CD4-positive, alpha-beta T cell treated with Interleukin-10 for 1 hour (primary cell): Measurements from ENCODE around the gene BRD1.
"Not testable (repeated sequence)": the region's sequence is repeated elsewhere in the genome, so short reads cannot be mapped to it uniquely, and the experiment has no call there.

ENCODE experiments used
- DNase-seq: peaks from one replicate; pipeline ENCODE4 v3.0.0-alpha.2; 2020

The BRD1 gene

DNA sequence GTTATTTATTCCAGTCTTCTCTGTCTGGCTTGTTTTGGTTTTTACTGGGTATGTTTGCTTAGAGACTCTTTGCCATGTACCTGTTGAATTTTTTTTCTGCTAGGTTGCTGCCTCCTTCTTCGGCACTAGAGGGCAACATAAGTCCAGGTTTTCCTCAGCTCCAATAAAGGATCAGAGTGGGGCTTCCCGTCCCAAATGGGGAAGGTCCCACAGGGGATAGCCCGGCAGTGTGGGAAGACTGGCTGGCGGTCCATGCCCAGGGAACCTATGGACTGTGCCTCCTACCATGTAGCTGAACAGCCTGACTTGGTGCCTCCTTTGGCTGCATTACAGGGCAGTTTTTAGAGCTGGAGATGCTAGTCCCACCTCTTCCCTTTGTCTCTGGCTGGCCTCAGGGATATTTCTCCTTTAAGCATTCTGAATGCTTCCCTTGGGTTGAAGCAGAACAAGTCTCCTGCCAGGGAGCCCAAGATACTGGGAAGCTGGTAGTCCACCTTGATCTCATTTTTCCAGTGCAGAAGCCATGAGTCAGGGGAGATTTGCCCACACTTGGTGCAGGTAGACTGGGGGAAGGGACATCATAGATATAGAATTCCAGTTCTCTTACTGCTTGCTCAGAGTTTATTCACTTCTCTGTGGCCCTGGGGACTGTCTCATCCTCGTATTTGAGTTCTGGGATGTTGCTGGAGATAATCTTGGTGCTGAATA lies 60.2 kb downstream of the BRD1 start:
- peak; percentile 66 for DNase-seq

DNA sequence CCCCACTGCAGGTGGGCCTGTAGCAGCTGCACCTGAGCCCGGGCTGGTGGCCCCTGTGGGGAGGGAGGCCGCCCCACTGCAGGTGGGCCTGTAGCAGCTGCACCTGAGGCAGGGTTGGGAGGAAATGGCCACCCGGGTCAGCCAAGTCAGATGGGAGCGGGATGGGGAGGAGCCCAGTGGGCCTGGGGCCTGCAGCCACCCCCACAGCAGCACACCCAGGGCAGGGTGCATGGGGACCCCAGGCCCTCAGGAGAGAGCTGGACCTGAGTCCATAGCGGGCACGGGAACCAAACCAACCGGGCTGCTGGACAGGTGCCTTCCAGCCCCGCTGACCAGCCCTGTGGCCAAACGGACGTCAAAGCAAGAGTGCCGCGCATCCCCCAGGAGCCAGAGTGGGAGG lies 61.7 kb downstream of the BRD1 start:
- DNase-seq: no peak

DNA sequence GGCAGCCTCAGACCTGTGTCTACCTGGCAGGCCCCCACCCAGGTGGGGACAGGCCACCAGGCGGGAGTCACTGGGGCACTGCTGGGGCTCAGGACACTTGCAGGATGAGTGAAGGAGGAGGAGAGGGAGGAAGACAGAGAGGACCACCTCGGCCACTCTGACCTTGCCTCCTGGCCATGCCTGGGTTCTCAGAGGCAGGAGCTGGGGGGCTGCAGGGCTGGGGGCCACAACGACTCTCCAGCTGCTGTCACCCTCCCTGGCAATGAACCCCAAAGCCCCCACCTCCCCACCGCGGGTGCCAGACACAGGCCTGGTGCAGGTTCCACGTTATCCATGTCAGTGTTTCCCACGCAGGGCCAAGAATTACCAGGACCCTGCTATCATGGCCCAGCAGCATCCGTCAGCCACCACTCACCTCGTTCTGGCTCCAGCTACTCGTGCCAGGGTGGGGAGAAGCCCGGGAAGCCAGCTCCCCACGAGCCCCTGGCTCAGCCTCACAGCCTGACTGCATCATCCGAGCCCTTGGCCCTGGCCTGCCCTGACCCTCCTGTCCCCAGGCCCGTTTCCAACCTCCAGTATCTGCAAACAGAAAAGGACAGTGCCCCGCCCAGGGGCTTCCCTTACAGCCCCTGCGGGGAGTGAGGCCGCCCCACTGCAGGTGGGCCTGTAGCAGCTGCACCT lies 62.4 kb downstream of the BRD1 start:
- DNase-seq: no peak

DNA sequence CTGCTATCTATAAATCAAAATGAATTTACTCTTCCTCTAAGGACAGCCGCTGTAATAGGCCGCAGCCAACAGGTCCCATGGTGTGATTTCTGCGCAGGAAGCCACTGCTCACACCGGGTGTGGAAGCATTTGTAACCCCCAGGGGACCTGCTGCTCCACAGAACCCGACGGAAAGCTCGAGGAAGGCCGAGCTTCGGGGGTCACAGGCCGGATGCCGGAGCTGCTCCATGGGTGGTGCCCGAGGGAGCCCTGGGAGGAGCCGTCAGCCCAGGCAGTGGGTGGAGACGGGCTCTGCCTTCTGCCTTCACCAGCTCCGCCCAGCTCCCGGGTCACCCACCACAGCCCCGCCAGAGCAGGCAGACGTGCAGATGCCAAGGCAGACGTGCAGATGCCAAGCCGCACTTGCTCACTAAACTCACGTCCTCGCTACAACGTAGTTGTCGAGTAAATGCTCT lies 63.5 kb downstream of the BRD1 start:
- DNase-seq: no peak

DNA sequence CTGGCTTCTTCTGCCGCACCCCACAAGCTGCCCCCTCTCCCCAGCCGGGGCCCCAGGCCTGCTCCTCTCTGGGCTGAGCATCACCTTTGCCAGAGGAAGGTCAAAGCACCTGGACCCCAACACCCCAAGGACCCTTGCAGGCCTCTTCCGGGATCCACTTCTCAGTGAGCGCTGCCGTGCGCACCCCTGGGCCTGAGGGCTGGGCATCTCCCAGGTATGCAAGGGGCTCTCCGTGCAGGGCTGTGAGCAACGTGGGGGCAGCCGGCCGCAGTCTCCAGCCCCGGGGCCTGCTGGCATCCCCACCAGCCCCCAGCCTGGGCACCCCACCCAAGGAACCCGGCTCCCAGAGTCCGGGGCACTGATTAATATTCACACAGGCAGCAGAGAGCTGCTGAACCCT lies 64.0 kb downstream of the BRD1 start:
- no peak for DNase-seq

DNA sequence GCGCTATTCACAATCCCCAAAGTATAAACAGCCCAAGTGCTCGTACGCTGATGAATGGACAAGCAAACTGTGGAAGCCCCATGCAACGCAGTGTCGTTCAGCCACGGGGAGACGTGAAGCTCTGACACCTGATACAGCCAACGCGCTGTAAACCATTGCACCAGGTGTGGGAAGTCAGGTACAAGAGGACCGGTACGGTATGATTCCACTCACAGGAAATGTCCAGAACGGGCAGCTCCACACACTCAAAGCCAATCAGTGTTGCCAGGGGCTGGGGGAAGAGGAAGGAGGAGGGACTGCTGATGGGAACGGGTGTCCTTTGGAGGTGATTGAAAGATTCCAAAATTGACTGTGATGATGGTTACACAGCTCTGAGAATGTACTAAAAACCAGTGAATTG lies 64.5 kb downstream of the BRD1 start:
- DNase-seq: no peak

DNA sequence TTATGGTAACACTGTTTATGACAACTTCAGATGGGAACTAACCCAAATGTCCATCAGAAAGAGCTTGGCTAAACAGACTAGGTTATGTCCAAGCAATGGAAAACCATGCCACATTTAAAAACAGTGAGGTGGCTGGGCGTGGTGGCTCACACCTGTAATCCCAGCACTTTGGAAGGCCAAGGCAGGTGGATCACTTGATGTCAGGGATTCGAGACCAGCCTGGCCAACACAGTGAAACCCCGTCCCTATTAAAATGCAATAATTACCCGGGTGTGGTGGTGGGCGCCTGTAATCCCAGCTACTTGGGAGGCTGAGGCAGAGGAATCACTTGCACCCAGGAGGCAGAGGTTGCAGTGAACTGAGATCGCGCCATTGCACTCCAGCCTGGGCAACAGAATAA lies 65.1 kb downstream of the BRD1 start:
- not testable (repeated sequence) for DNase-seq

DNA sequence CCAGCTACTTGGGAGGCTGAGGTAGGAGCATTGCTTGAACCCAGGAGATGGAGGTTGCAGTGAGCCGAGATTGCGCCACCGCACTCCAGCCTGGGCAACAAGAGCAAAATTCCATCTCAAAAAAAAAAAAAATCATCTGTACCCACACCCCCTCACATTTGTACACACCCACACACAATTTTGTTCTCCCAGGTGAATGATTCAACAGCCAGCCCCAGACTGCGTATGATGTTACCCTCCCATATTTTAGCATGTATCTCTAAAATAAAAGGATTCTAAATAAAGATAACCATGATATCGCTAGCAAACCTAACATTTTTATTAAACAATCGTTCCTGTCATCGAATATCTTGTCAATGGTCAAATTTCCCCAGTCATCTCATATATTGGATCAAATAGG lies 65.8 kb downstream of the BRD1 start:
- no peak for DNase-seq

DNA sequence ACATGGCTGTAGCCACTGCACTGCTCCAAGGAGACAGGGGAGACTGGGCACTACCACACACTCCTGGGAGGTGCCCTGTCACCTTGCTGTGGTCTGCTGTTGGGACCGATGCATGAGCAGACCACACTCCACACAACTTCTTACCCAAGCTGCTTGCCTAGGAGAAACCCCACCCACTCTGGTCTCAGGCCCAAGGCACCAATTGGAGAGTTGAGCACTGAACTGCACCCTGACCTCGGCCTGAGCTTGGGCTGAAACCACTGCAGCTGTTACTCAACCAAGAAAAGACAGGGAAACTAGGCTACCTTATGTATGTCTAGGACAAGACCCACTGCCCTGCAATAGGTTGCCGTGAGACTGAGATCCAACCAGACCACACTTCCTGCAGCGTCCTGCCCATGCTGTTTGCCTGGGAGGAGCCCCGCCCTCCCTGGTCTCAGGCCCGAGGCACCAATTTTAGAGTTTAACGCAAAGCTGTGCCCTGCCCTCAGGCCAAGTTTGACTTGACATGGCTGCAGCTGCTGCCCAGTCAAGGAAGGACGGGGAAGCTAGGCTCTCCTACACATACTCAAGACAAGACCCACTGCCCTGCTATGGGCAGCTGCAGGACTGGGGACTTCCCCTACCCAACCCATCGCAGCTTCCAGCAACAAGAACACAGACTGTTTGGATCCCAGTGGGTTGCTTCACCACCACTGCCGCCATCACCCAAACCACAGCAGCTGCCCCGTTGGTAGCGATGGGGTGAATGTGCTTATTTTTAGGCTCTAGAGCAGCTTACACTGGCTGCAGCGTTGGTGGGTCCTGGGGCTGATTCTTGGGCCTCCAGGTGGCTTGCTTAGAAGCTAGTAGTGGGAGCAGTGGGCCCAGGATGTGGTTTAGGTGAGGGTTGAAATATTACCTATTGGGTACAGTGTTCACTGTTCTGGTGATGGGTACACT lies 66.8 kb downstream of the BRD1 start:
- DNase-seq: no peak

DNA sequence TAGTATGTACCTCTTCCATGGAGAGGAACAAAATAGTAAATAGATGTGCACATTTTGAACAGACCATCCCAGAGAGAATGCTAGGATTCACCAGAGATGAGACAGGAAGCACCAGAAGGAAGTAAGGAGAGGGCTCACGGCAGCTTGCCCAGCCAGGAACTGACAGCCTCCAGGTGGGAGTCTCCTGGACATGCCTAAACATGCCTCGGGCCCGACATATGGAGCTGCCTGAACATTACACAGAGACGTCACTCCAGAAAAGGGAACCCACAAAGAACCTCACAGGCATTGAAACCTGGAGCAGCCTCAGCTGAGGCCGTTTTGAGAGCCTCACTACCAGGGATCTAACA lies 67.4 kb downstream of the BRD1 start:
- DNase-seq: no peak

DNA sequence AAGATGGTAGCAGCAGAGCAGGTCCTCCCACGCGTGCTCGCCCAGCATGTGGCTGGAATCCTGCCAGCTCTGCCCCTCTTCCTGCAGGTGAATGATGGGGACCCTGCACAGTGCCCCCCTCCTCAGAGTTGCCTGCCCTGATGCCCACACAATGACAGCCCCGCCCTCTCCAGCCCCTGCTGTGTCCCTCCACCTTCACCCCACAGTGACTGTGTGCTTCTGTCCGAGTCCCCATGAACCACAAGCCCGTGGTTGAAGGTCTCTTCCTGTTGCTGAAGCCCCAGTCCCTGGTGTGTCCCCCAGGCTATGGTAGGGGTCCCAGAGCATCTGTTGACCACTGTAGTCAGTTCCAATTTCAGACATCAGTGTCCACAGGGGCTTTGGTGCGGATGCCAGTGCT lies 71.0 kb downstream of the BRD1 start:
- no peak for DNase-seq

DNA sequence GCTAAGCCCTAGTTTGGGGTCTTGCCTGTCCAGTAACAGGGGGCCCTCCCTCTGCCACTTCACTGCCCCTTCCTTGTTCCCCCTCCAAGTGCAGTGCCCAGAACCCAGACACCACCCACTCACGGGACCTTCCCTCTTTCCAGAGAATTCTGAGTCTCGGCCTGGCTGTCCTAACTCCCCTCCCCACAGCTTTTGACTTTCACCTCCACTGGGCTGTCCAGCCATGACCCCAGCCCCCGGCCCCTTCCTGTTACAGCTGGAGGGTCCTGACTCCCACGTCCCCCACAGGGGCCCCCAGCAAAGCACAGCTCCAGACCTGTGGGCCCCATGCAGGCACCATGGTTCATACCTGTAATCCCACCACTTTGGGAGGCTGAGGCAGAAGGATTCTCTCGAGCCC lies 71.5 kb downstream of the BRD1 start:
- no peak for DNase-seq

DNA sequence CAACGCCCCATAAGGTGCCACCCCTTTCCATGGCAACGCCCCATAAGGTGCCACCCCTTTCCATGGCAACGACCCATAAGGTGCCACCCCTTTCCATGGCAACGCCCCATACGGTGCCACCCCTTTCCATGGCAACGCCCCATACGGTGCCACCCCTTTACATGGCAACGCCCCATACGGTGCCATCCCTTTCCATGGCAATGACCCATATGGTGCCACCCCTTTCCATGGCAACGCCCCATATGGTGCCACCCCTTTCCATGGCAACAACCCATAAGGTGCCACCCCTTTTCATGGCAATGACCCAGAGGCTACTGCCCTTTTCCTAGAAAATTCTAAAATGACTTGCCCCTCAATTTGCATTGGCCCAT lies 72.1 kb downstream of the BRD1 start:
- DNase-seq: no peak

DNA sequence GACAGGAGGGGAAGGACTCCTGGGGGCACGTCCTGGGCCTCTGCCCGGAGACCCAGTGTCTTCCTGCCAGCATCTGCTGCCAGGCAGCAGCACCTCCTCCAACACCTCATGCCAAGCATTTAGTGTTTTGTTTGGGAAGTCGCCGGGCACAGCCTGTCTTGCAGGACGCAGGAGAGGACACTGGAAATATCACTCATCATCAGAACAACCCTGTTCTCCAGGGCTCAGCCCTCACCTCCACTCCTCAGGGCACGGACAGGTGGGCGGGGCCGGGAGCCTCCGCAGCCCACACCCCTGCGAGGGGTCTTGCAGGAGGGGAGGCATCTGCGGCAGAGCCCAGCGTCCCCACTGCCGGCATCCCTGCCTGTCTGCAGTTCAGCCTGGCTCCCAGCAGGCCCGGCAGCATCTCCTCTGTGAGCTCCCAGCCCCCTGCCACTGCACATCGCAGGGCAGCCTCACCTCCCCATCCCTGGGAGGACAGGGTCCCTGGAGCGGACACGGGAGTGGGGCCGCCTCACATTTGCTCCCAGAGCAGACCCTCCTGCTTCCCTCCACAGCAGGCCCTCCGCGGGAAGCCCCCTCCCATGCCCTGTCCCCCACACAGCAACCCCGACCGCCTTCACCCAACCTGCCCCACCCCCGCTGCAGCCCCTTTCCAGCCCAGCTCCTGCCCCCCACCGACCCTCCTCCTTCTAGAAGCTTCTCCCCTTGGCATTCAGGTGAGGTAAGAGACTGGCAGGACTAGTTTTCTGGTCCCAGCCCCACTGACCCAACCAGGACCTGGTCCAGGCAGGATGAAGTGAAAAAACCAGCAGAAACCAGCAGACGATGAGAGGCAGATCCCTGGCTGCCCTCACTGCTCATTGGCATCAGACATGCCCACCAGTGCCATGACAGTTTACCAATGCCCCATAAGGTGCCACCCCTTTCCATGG lies 72.7 kb downstream of the BRD1 start:
- DNase-seq: no peak

DNA sequence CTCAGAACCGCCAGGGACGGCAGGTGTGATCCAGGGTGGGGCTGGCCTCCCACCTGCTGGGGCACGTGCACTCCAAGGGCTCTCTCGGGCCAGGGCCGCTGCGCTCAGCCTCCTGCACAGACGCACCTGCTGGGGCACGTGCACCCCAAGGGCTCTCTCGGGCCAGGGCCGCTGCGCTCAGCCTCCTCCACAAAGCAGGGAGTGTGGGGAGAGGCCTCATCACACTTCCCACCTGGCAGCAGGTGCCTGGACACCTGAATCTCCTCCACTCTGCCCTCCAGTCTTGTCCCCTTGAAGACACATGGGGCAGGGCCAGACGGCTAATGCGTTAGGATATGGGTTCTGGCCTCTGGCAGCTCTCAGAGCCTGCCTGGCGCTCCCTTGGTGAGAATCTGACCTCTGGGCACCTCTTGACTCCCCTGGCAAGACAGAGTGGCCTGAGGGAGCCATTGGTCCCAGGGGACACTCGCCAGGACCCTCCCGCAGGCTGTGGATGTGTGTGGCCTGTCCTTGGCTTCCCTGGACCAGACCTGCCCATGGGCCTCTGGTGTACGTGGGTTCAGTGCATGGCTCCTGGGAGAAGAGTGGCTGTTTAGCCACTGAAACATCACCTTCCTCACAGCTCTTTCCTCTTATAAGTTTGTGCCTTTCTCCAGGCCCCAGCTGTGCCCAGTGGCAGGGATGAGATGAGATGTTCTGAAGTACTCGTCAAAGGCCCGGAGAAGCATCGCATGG lies 73.5 kb downstream of the BRD1 start:
- no peak for DNase-seq

DNA sequence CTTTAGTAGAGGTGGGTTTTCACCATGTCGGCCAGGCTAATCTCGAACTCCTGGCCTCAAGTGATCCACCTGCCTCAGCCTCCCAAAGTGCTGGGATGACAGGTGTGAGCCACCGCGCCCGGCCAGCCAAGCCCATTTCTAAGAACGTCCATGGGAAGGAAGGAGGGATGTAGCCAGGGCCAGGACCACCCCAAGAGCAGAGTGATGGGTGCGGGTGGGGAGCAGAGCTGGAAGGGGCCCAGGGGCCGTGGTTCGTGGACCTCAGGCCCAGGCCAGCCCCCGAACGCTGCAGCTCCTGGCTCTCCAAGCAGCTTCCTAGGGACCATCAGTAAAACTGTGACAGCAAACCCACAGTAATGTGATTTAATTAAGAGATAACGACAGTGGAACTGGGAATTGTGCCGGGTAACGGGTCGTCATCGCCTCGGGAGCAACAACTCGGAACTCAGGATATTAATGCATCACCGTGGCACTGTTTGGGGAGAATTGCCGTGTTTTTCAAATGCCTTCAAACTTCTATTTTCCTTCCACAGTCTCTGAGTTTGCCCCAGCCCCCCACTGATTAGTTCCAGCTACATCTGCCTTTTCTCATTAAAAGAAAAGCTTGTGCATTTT lies 74.3 kb downstream of the BRD1 start:
- no peak for DNase-seq

DNA sequence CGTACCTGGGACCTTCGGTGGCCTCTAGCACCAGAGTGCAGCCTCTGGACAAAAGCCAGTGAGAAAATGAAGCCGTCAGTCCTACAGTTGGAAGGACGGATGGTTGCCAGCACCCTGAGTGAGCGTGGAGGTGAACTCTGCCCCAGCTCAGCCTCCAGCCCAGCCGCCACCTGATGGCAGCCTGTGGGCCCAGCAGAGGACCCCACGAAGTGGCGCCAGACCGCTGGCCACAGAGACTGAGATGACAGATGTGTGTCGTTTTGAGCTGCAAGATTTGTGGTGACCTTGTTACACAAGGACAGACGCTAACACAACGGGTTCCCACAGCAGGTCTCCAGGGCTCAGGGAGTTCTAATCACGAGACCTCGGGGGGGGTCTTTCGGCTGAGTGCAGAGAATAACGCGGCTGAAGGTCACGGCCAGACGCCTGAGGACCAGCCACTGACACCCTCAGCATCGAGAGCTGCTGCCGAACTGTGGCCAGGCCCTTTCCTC lies 75.0 kb downstream of the BRD1 start:
- no peak for DNase-seq

DNA sequence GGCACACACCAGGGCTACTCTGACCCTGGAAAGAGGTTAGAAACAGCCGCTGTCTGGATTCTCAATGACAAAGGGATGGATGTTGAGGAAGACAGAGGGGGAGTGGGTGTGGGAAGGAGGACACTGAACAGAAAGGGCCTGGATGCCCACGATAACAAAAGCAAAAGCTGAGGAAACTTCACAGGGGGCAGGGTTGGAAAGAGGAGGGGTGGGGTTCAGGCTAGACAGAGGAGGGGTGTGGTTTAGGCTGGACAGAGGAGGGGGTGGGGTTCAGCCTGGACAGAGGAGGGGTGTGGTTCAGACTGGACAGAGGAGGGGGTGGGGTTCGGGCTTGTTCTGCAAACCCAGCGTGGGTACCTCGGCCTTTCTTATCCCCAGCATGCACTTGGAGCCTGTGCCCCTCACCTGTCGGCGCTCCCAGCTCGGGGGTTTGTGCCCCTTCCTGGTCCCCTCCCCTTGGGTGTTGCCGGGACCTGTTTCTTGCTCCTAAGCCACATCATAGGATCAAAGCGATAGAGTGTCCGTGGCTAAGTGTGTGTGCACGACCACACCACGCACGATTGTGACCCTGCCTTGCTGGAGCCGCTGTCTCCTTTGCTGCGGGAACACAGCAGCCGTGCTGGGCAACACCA lies 75.6 kb downstream of the BRD1 start:
- DNase-seq: no peak

DNA sequence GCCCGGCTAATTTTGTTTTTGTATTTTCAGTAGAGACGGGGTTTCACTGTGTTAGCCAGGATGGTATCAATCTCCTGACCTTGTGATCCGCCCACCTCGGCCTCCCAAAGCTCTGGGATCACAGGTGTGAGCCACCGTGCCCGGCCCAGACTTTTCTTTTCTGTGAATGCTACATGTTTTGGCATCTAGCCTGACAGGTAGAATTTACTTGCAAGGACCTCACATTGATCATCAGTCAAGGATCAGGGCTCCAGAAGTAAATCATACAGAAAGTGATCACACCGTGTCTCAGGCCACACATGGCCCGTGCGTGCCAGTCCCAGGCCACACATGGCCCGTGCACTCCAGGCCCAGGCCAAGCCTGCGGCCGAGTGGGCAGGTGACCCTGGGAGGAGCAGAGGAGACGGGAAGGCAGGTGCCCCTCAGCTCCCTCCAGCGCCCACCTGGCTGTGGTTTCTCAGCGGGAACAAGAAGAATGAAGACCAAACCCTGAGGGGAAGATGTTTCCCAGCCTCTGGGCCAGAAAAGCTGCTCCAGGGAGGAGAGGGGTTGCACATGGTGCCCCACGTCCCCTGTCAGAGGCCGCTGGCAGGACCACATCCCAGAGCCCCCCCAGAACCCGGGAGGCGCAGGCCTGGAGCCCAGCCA lies 76.2 kb downstream of the BRD1 start:
- DNase-seq: no peak

DNA sequence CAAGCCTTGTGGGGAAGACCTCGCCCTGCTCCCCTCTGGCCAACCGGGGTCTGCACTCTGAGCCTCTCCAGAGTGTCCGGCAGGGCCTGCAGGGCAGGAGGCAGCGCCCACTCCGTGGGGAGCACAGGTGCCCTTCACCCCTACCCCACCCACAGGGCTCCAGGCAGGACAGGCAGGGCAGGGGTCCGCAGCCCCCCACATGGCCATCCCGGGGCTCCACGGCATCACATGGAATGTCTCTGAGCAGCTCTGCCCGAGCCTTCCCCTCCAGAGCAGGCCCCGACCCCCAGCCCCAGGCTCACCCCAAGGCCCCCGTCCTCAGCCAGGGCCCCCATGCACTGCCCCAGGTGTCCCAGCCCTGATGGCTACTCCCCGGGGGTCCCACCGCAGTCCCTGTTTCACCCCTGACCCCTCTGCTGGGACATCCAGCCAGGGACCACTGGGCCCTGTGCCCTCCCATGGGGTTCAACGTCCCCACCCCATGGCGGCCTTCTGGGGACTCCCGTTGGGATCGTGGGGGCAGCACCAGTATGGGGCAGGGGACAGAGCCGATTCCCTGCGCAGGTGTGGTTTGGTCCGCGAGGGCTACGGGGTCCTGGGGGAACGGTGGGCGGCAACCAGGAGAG lies 77.7 kb downstream of the BRD1 start:
- DNase-seq: no peak
